GM19193 (cell line): ENCODE measurements around the gene GPI.

Source experiments
- POLR2A ChIP-seq: IDR thresholded peaks from 4 replicates; pipeline ENCODE4 v1.6.1; 2011; ENCODE audit not compliant: insufficient read depth, insufficient read length; ENCODE audit errors: extremely low read depth

The GPI gene

GRCh38 chr19:34364830-34365462, at the start of gene GPI:
TSS of gene GPI (plus strand) at chr19:34365196. CDS start at chr19:34365267, 71 bp downstream.
- TF ChIP-seq POLR2A: peak; percentile 86

GRCh38 chr19:34316247-34316646, 48.7 kb upstream of the GPI start:
- TF ChIP-seq POLR2A: no peak

GRCh38 chr19:34316741-34317301, 48.2 kb upstream of the GPI start:
- TF ChIP-seq POLR2A: no peak

GRCh38 chr19:34317311-34317927, 47.6 kb upstream of the GPI start:
- no peak for TF ChIP-seq POLR2A

DNA sequence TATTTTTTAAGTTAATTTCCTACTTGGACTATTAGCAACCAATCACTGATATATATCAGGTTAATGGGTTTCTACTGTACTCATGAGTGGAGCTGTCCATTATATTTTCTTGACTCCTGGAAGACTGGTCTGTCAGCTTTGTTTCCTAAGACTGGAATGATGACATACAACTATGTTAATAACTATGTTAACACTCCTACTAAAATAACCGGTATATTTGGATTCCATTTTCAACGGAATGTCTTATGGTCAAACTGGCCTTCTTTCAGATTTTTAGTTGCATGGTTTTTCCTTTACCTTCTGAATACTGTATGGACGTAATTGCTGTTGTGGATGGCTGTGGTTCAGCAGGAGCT, 45.8 kb upstream of the GPI start:
- TF ChIP-seq POLR2A: no peak

DNA sequence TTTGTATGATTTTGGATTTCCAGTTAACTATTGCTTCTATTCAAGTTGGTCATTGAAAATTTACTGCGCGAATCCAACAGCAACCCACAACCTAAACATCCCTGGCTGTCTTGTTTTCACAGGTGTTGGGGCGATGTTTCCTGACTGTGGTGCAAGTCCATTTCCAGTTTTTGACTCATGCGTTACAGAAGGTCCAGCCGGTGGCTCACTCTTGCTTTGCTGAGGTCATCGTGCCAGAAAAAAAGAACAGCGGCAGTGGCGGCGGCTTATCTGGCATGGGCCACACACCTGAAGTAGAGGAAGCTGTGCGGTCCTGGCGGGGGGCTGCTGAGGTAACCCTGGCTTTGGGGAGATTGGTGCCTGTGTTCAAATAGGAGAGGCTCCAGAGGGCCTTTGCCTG, 45.2 kb upstream of the GPI start:
- no peak for TF ChIP-seq POLR2A

DNA sequence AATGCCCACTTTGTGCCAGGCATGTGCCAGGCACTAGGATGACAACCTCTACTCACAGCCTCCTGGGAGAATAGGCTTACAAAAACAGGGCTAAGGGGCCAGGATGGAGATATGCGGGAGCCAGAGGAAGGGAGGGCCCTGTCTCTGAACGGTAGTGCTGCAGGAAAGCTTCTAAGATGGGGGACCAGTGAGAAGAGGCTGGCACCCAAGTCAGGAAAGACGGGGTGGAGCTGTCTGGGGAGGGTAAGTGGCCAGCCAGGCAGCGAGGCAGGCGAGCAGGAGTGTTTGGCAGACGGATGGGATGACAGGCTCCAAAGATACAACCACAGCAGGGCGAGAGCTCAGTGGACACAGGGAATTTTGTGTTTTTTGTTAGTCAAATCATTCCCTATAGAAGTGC, 44.7 kb upstream of the GPI start:
- TF ChIP-seq POLR2A: no peak

GRCh38 chr19:34321735-34322134, 43.3 kb upstream of the GPI start:
- TF ChIP-seq POLR2A: no peak

DNA sequence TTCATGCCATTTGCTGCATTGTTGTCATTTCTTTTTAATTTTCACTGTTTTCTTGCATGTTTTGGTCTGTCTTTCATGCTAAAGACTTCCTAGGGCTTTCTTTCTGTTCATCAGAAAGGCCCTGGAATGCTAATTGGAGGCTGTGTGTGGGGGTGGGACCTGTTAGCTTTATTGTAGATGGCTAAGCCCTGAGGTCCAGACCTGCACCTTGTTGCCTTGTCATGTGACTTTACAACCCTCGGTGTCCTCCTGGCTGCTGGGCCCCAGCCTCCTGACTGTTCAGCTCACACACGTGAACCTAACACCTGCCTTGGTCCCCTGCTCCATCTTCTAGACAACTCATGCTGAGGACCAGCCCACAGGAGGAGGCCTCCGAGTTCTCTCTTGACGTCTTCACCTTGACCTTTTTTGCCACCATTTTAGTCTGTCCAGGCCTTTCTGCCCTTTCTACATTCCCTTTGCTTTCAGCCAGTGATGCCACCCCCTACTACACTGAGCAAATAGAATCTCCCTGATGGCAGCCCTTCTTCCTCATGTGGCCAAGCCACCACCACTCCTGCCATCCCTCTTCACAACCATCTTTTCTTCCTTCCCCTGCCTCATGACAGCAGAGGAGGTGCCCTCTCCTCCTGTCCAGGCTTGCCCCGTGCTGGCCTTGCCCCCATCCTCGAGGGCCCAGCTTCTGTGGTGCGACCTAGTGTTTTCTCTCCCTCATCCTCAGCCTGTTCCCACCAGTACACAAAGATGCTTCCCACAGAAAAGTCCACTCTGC, 41.4 kb upstream of the GPI start:
- TF ChIP-seq POLR2A: no peak

DNA sequence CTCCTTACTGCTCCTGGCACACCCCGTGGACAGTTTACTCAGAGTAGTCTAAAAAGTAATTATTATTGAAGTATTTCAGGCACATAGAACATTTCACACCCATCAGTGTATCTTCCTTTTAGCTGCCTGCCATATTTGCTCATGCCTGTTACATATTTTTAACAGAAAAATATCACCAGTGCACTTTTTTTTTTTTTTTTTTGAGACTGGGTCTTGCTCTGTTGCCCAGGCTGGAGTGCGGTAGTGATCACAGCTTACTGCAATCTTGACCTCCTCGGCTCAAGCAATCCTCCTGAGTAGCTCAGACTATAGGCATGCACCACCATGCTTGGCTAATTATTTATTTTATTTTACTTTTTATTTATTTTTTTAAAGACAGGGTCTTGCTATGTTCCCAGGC, 40.7 kb upstream of the GPI start:
- no peak for TF ChIP-seq POLR2A

DNA sequence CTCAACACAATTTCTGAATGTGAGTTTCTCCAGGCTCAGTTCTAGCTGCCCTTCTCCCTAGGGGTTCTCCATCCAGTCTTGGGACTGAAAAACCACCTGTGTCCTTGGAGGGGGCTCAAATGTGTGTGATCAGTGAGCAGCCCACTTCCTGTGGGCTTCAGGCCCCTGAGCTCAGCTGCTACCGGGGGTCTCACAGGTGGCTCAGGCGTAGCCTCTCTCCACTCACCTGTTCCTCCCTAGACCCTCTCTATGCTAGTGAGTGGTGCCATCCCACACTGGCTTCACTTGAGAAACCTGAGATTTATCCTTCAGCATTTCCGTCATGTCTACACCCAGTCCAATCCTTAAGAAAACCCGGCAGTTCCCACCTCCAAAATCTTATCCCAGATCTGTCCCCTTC, 39.8 kb upstream of the GPI start:
- no peak for TF ChIP-seq POLR2A

- TF ChIP-seq POLR2A: no peak
Measured at GRCh38 chr19:34325981-34326787, 38.8 kb upstream of the GPI start.

DNA sequence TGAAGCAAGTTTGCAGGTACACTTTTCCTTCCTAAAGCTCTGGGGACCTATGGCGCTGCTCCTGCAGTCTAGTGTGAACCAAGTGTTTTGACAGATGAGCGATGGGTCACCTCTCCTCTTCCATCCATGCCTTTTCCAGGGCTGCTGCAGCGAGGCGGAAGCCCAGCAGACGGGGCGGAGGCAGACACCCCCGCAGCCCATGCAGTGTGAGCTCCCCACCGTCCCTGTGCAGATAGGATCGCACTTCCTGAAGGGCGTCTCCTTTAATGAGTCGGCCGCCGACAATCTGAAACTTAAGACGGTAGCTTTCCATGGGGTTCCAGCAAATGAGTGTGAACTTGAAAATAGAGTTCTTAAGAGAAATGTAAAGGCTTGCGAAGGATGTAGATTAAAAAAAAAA, 37.1 kb upstream of the GPI start:
- TF ChIP-seq POLR2A: no peak

DNA sequence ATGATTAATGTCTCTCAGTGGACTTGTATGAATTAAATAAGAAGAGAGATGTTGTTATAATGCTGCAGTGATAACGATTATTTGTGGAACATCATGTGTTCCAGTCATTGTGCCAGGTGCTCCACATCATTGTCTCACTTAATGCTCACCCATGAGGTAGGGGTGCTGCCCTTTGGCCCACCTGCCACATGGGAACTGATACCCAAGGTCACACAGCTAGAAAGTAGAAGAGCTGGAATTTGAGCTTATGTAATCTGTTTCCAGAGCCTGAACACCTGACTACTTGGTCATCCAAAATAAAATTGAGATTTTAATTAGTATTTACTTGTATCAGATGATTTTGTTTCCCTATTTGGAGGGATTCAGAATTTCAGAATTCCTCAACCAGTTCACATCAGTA, 36.0 kb upstream of the GPI start:
- TF ChIP-seq POLR2A: no peak

GRCh38 chr19:34330116-34330515, 34.9 kb upstream of the GPI start:
- TF ChIP-seq POLR2A: no peak
